PC-9 (cell line): ENCODE data around the gene CCKAR. TPM values are rescaled to one million over a fixed set of nuclear protein-coding genes. Genes with fewer than 3 reads are reported as not detected.
"Not testable (repeated sequence)": the region's sequence is repeated elsewhere in the genome, so short reads cannot be mapped to it uniquely, and the experiment has no call there.

Experiments used
- BruUV-seq: library from RNA; stranded (reverse); fragments of 400-500 nt; replicated peaks from 2 replicates; lab custom pipeline; 2021; lab: Mats Ljungman, UMichigan
- CTCF ChIA-PET: fragments of 300-600 bp; sonication (Branson Sonifier 250); formaldehyde crosslinking; loops from one replicate; lab custom pipeline; 2022; ENCODE audit warnings: antibody characterized with exemption; lab: Charles Lee
- POLR2A ChIA-PET: fragments of 300-600 bp; sonication (Branson Sonifier 250); formaldehyde crosslinking; loops from one replicate; lab custom pipeline; 2022; ENCODE audit warnings: antibody characterized with exemption; ENCODE audit not compliant: unreplicated experiment; lab: Charles Lee
- DNase-seq, 2 experiments: peaks; one replicate each; pipeline versions ENCODE4 v3.0.0 to v3.0.0-alpha.2; 2015 to 2022; ENCODE audit warnings: mixed read lengths in 1 of 2
- H2AFZ ChIP-seq: fragments of 200-600 bp; sonication (generic); 2 replicates; pipeline ENCODE4 v1.8.1; 2017; ENCODE audit warnings: antibody characterized with exemption
- H3F3A ChIP-seq: fragments of 200-600 bp; sonication (generic); 2 replicates; pipeline ENCODE4 v1.8.1; 2017; ENCODE audit warnings: antibody characterized with exemption, mild to moderate bottlenecking, low read depth; ENCODE audit not compliant: insufficient read depth
- H3K27ac ChIP-seq: fragments of 200-600 bp; sonication (generic); 2 replicates; pipeline ENCODE4 v1.6.1; 2016; ENCODE audit warnings: mixed run types
- H3K27me3 ChIP-seq: fragments of 200-600 bp; sonication (generic); 2 replicates; pipeline ENCODE4 v1.6.1; 2016; ENCODE audit warnings: low read depth, mixed run types; ENCODE audit not compliant: insufficient read depth
- H3K36me3 ChIP-seq: fragments of 200-600 bp; sonication (generic); 2 replicates; pipeline ENCODE4 v1.6.1; 2016; ENCODE audit warnings: low read depth, mixed run types
- H3K4me1 ChIP-seq: fragments of 200-600 bp; sonication (generic); replicated peaks from 2 replicates; pipeline ENCODE4 v1.6.1; 2016; ENCODE audit warnings: mixed run types; ENCODE audit not compliant: insufficient read depth
- H3K4me2 ChIP-seq: fragments of 200-600 bp; sonication (generic); 2 replicates; pipeline ENCODE4 v1.6.1; 2017; ENCODE audit warnings: mixed run types
- H3K4me3 ChIP-seq: fragments of 200-600 bp; sonication (generic); 2 replicates; pipeline ENCODE4 v1.6.1; 2016; ENCODE audit warnings: mixed run types
- H3K79me2 ChIP-seq: fragments of 200-600 bp; sonication (generic); 2 replicates; pipeline ENCODE4 v1.6.1; 2017; ENCODE audit warnings: low read depth, mixed run types
- H3K9me2 ChIP-seq: fragments of 200-600 bp; sonication (generic); 2 replicates; pipeline ENCODE4 v1.8.1; 2017; ENCODE audit warnings: mild to moderate bottlenecking; ENCODE audit not compliant: insufficient read depth
- H3K9me3 ChIP-seq: fragments of 200-600 bp; sonication (generic); 2 replicates; pipeline ENCODE4 v1.8.1; 2016; ENCODE audit warnings: low read depth; ENCODE audit not compliant: insufficient read depth
- H4K20me1 ChIP-seq: fragments of 200-600 bp; sonication (generic); 2 replicates; pipeline ENCODE4 v1.8.1; 2017; ENCODE audit not compliant: insufficient read depth
- EZH2 ChIP-seq: fragments of 200-600 bp; sonication (generic); IDR thresholded peaks from 2 replicates; pipeline ENCODE4 v1.8.0; 2017; ENCODE audit warnings: antibody characterized with exemption, low read depth
- intact Hi-C: fragments of 100-400 bp; cut with micrococcal nuclease; formaldehyde crosslinking; loops from one replicate; pipeline ENCODE4 v1.10.0; 2022; ENCODE audit not compliant: unreplicated experiment
- total RNA-seq: library from RNA; stranded (reverse); gene quantifications from 2 replicates; pipeline ENCODE4 v1.2.3, GENCODE V29; 2021
- TF ChIP-seq, protein P1 (sequence below): fragments of 200-600 bp; sonication (generic); conservative IDR thresholded peaks from 2 replicates; pipeline ENCODE4 v1.6.1; 2017; ENCODE audit warnings: mixed run types, antibody characterized with exemption, mild to moderate bottlenecking, moderate library complexity

Gene CCKAR
- total RNA-seq, 1 experiment from 2014 or later: not detected

DNA sequence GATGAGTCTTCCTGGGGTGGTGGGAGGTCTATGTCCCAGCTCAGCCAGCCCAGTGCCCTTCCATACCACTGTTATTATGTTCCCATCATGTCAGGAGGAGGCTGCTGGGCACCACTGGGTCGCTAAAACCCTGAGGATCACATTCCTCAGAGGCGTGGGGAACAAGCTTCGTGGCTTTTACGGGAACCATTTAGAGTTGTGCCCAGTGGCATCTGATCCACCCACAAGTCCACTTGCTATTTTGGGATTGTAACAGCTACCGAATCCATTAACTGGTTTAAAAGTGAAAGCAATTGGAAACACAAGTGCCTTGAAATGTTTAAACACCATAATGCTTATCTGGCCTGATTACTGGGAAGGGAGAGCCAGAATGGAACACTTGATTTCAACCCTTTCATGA, 13.1 kb upstream of the CCKAR start:
- BruUV-seq: no TSS peak
- TF ChIP-seq, protein P1, sequence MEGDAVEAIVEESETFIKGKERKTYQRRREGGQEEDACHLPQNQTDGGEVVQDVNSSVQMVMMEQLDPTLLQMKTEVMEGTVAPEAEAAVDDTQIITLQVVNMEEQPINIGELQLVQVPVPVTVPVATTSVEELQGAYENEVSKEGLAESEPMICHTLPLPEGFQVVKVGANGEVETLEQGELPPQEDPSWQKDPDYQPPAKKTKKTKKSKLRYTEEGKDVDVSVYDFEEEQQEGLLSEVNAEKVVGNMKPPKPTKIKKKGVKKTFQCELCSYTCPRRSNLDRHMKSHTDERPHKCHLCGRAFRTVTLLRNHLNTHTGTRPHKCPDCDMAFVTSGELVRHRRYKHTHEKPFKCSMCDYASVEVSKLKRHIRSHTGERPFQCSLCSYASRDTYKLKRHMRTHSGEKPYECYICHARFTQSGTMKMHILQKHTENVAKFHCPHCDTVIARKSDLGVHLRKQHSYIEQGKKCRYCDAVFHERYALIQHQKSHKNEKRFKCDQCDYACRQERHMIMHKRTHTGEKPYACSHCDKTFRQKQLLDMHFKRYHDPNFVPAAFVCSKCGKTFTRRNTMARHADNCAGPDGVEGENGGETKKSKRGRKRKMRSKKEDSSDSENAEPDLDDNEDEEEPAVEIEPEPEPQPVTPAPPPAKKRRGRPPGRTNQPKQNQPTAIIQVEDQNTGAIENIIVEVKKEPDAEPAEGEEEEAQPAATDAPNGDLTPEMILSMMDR: no peak
- no peak for TF ChIP-seq EZH2
- Histone ChIP-seq H3K4me3 (no peak overlapping the region), H3K9me3 (no peaks in the 10 kb centered on the region; the same call in 1 of the 2 replicates), H3K27me3 (no peaks in the 10 kb centered on the region), H4K20me1 (no peaks in the 10 kb centered on the region), H3K4me1 (no peaks in the 10 kb centered on the region), H3K27ac (no peak overlapping the region), H3K9me2 (no peaks in the 10 kb centered on the region), H3K4me2 (no peak overlapping the region), H3K79me2 (no peaks in the 10 kb centered on the region), H3K36me3 (no peaks in the 10 kb centered on the region), H2AFZ (no peak overlapping the region), H3F3A (no peaks in the 10 kb centered on the region)
- DNase-seq: no peak
- ChIA-PET POLR2A (no interaction called here), CTCF (no interaction called here)
- intact Hi-C loops: no loop called here

DNA sequence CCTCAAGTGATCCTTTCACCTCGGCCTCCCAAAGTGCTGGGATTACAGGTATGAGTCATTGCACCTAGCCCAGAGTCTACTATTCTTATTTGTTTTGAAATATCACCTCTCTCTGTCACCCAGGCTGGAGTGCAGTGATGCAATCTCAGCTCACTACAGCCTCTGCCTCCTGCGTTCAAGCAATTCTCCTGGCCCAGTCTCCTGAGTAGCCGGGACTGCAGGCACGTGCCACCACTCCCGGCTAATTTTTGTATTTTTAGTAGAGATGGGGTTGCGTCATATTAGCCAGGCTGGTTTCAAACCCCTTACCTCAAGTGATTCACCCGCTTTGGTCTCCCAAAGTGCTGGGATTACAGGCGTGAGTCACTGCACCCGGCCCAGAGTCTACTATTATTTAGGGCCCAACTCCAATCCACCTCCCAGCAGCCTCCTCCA, 10.3 kb upstream of the CCKAR start:
- H4K20me1 ChIP-seq, H3K4me1 ChIP-seq, H3K4me3 ChIP-seq, H3K36me3 ChIP-seq, H3F3A ChIP-seq, H3K4me2 ChIP-seq, H3K9me3 ChIP-seq, CTCF ChIA-PET, H2AFZ ChIP-seq, POLR2A ChIA-PET, H3K9me2 ChIP-seq, H3K79me2 ChIP-seq, H3K27ac ChIP-seq, H3K27me3 ChIP-seq, intact Hi-C loops, BruUV-seq: not testable (repeated sequence)
- DNase-seq: peak; percentile 15 to 35

DNA sequence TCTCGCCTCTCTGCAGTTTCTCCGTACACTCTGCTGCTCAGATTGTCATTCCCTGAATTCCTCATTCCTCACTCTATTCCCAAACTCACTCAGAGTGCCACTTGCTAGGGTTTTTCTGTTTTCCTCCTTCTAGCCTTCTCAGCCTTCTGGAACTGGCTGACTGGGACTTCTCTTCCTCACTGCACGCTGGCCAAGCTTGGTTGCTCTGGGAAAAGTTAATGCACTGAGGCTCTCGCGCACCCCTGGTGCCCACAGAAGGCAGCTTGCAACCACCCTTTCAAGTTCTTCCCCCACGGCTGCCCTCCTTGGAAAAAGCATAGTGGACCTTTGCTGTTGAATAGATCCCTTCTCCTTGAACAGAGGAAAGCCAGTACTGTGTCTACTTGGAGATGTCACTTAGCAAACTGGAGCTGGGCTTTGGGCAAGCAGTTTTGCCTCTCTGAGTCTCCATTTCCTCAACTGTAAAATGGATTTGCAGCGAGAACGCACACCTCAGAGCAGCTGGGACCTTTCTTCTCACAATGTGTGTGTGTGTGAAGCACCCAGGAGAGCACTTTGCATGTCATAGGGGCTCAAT, 6.0 kb upstream of the CCKAR start:
- TF ChIP-seq, protein P1: no peak
- no peak for TF ChIP-seq EZH2
- CTCF ChIA-PET: no interaction called here

DNA sequence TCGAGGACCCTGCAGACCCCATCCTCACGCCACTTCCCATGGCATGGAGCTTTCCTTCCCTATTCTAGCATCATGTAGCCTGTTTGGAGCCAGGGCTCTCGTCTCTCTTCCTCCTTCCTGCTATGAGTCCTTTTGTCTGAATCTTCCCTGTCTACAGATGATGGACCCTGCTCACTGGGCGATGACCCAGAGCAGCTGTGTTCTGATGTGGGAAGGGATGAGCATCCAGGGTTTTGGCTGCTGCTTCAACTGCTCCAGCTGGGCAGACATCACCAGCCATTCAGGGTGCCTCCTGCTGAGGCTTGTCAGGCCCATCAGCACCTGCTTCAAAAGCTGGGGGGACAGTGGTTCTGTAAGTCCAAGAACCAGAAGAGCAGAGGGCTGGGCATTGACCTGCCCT, 3.2 kb upstream of the CCKAR start:
- Histone ChIP-seq H3K4me1 (no peaks in the 10 kb centered on the region), H3K27me3 (peaks cover 24% of the 10 kb centered on the region), H3F3A (no peaks in the 10 kb centered on the region), H4K20me1 (no peaks in the 10 kb centered on the region), H3K4me2 (no peak overlapping the region), H3K9me2 (no peaks in the 10 kb centered on the region), H2AFZ (no peak overlapping the region), H3K4me3 (no peak overlapping the region), H3K9me3 (no peaks in the 10 kb centered on the region), H3K79me2 (no peaks in the 10 kb centered on the region), H3K27ac (no peak overlapping the region), H3K36me3 (no peaks in the 10 kb centered on the region)
- BruUV-seq: no TSS peak
- intact Hi-C loops: no loop called here
- CTCF ChIA-PET: interaction anchor here (0.6 kb wide), 2 partner anchors 90 to 276 kb away, joined by 3 to 4 read pairs; no protein-coding TSS in a partner anchor
- DNase-seq: no peak
- TF ChIP-seq EZH2: no peak
- TF ChIP-seq, protein P1: no peak
- POLR2A ChIA-PET: no interaction called here

More for the DNA sequence above, 6.0 kb upstream of the CCKAR start:
- no peak overlapping the region for H3K4me3 ChIP-seq
- H3K4me2 ChIP-seq: no peak overlapping the region
- POLR2A ChIA-PET: no interaction called here
- H3K4me1 ChIP-seq: no peaks in the 10 kb centered on the region
- no peaks in the 10 kb centered on the region for H3K36me3 ChIP-seq
- intact Hi-C loops: no loop called here
- H4K20me1 ChIP-seq: no peaks in the 10 kb centered on the region
- no peaks in the 10 kb centered on the region; the same call in 1 of the 2 replicates for H3K9me3 ChIP-seq
- no peak for DNase-seq
- H3F3A ChIP-seq: no peaks in the 10 kb centered on the region
- peaks cover 7% of the 10 kb centered on the region for H3K27me3 ChIP-seq
- no peaks in the 10 kb centered on the region for H3K79me2 ChIP-seq
- H3K27ac ChIP-seq: no peak overlapping the region
- no peaks in the 10 kb centered on the region for H3K9me2 ChIP-seq
- BruUV-seq: no TSS peak
- H2AFZ ChIP-seq: no peak overlapping the region
